Left lobe of liver (tissue), 2 donors: ENCODE measurements around the gene ASCL2. TPM values are rescaled to one million over a fixed set of nuclear protein-coding genes. Genes with fewer than 3 reads are reported as not detected.

Experiments
- ATAC-seq: fragments of 200-7000 bp; cut with Tn5 transposase; one replicate; pipeline ENCODE4 v1.9.1; 2020; ENCODE audit warnings: mild to moderate bottlenecking, moderate library complexity
- DNase-seq: peaks from one replicate; pipeline ENCODE4 v3.0.0-alpha.2; 2020; ENCODE audit warnings: low spot score
- total RNA-seq: library from RNA; stranded (reverse); gene quantifications from one replicate; pipeline ENCODE4 v1.2.1, GENCODE V29; 2021
- donor health status: DM: no; HTN: no; CAD: no; lungs with moderate emphysema.
- donor health status: DM: no; HTN: yes; CAD: no.

ASCL2 gene
- total RNA-seq, 1 donor from 2014 or later = 0.83 TPM

DNA sequence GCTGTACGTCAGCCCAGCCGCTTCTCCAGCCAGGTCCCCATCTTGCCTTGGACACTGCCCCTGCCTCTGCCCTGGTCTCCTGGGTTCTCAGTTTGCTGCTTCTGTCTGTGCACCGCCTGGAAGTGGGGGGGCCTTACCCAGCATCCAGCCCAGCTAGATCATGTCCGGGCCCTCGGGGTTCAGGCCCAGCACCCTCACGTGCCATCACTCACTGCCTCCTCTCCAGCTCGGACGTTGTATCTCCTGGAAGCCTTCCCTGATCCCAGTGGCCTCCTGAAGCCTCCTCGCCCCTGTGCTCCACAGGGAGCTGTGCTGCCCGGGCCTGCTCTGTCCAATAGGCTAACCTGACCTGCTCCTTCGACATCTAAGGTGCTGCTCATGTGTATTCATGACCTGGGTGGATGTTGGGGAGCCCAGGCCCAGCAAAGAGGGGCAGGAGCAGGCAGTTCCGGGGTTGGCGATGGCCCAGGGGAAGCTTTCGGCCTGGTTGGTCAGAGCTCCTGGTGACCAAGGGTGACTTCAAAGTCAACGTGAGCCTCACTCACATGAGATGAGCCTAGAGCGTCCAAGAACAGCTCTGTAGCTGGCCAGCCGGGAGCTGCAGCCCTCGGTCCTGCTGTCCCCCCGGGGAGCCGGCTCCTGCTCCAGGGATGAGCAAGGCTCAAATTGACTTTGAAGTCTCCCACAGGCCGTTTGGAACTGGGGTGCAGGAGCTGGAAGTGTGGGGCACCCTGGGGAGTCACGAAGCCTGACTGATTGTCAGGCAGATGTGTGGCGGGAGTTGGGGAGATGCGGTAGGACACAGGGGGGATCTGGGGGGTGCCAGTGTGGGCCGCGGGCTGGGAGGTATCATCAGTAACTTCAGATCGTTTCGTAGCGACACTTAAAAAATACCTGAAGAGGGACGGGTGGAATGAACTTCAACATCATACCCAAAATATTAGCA lies 5.2 kb upstream of the ASCL2 start:
- ATAC-seq = no peak

DNA sequence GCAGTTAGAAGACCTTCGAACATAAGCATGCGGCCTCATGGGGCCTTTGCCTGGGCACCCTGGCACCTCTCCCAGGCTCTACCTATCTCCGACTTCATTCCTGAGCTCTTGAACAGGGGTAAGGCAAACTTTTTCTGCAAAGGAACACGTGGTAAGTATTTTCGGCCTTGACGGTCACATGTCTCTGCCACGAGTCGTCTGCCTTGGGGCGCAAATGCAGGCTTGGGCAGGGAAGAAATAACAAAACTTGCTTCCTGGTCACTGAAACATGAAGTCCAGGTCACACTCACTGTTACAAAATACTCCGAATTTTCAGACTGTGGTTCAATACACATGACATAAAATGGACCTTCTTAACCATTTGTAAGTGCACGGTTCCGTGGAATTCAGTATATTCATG lies 3.4 kb upstream of the ASCL2 start:
- DNase-seq (peak; percentile 27), ATAC-seq (no peak)

More for the DNA sequence above, 5.2 kb upstream of the ASCL2 start:
- peak; percentile 38 for DNase-seq

DNA sequence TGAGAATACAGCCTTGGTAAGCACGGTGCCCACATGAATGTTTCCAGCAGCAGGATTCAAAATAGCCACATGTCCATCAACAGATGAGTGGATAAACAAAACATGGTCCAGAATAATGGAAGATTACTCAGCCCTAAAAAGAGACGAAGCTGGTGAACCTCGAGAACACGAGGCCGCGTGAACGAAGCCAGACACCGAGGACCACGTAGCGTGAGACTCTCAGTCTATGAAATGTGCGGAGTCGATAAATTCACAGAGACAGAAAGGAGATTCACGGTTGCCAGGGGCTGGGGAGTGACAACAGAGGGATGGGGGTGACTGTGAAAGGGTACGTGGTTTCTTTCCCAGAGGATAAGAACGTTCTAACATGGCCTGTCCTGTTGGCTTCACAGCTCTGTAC lies 2.9 kb upstream of the ASCL2 start:
- peak; percentile 3 for DNase-seq
- no peak for ATAC-seq

DNA sequence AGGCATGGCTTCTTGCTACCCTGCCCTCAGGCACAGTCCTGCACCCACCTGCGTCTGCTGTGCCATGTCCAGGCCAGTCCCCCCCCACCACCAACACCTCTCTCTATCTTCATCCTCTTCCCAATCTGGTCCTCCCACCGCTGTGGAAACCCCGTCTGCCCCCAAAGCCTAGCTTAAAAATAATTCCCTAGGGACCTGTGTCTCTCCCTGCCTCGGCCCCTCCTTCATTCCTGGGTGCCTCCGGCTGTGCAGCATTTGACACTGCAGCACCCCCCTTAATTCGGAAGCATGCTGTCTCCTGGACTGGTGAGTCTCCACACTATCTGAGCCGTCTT lies 2.5 kb upstream of the ASCL2 start:
- DNase-seq (peak; percentile 32), ATAC-seq (no peak)

DNA sequence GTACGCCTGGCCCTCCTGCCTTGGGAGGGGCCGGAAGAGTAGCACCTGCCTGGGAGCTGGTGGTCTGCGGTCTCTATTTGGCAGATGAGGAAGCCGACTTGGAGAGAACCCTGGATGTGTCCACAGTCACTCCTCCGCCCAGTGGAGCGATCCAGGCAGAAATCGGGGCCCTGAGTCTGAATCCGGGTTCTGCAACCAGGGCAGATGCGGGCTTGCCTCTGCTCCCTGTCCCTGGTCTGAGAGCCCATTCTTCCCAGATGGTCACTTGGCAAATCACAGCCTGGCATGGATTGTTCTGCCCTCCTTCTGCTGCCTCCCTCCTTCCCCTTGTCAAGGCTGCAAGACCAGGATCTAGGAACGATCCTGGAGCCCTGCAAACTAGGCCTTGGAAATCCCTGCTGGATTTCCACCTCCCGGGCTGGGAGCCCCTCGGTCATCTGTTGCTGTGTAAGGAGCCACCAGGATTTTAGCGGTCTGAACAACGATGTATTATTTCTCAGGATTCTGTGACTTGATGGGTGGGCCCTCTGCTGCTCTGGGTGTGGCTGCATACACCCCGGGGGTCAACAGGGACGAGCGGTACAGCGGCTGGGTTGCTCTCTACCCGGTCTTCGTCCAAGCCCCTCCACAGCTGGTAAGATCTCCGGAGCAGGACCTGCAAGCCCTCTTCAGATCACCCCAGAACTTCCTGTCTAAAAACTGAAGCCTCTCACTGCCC lies 2.0 kb upstream of the ASCL2 start:
- no peak for ATAC-seq
- peak; percentile 34 for DNase-seq

DNA sequence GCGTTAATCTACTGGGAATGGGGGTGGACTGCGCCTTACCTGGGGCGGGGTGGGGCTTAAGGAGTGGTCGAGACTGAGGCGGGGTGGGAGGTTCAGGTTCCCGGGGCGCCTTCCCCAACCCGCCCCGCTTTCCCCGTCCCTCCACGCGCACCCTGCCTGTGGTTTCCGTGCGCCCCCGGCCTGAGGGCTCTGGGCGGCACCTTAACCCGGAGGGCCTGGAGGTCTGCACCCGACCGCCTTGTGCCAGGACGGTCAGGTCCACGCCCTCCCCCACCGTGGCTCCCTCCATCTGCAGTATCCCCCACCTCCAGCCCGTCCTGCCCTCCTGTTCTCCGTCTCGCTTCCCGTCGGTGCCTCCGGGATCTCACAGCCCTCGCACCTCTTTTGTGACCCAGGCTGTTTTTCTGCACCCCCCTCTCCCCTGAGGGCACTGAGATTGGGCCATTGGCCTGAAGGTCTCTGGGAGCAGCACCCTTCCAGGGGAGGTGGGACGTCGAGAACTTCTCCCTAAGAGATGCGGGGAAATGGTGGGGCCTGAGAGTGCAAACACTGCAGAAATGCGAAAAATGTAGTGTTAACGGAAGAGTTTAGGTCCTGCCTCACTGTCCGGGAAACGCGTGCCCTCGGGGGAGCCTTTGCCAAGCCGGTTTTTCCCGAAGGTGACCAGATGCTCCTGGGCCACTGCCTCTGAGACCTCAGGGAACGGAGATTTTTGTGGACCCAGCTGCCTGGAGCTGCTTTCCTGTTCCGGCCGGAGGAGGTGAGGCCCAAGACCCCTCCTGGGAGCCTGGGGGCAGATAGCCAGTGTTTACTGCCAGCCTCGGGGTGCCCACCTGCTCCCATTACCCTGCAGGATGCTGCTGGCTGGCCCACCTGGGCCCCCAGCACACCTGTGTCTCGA lies 1.2 kb upstream of the ASCL2 start:
- ATAC-seq (no peak), DNase-seq (peak; percentile 41)

DNA sequence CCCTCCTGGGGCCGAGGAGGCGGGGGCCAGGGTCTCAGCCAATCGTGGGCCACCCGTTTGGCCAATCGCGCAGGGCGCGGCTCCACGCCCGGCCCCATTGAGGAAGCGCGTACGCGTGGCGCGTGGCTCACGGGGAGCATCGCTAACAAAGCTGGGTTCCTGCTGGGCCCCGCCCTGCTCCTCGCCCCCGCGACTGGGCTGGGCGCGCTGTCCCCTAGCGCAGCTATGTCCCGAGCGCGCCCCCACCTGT lies 614 bp upstream of the ASCL2 start:
- DNase-seq = no peak
- peak; percentile 20 for ATAC-seq

DNA sequence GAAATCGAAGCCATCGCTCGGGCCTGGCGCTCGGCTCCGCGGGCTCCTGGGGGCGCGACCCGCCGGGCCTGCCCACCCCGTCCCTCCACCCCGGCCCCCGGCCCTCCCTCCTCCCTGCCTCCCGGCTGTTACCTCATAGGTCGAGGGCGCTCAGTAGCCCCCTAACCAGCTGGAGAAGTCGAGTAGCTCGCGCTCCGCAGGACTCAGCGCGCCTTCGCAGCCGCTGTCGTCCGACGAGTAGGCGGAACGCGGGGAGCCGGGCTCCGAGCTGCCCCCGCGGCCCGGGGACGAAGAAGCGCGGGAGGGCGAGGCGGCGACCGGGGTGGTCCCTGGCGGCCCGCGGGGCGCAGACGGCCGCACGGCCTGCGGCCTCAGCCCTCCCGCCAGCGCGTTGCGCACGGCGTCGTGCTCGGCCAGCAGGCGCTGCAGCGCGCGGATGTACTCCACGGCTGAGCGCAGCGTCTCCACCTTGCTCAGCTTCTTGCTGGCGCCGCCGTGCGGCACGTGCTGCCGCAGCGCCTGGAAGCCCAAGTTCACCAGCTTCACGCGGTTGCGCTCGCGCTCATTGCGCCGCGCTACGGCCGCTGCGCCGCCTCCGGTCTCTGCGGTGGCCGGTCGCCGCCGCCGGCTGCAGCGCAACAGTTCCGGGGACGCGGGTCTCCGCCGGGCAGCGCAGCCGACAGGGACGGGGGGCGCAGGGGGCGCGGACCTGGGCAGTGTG lies 627 bp downstream of the ASCL2 start:
- peak; percentile 59 for DNase-seq
- peak; percentile 65 for ATAC-seq

DNA sequence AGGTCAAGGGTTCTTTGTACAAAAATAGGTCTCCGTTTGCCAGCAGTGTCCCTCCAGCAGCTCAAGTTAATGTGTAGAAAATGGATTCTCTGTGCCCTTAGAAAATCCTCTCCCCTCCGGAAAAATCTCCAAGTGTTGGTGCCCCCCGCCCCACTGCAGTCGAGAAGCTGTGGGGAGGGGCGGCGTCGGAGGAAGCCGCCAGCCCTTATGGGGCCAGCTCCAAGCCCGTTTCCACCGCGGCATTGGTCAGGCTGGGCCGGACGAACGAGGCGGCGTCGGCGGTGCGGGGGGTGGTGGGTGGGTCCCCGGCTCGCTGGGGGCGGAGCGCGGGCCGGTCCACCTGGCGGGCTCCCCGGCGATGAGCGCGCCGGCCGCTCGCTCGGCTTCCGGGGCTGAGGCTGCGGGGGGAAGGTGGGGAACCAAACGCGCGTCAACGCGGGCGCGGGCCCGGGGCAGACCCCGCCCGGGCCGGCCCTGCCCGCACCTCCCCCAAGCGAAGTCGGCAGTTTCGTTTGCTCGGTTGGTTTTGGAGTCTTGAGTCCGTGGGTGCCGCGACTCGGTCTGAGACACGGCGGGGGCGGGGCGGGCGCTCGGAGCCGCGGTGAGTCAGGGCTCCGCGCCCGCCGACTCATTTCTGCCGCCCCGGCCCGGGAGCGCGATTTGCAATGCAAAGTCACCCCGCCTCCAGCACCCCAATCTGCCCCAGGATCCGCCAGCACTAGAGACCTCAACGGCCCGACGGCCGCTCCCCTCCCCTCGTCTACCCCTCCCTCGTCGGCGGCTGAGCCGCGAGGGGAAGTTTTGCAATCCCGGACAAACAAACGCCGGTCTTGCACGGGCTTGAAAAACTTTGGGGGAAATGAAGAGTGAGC lies 1.4 kb downstream of the ASCL2 start:
- ATAC-seq = peak; percentile 66

DNA sequence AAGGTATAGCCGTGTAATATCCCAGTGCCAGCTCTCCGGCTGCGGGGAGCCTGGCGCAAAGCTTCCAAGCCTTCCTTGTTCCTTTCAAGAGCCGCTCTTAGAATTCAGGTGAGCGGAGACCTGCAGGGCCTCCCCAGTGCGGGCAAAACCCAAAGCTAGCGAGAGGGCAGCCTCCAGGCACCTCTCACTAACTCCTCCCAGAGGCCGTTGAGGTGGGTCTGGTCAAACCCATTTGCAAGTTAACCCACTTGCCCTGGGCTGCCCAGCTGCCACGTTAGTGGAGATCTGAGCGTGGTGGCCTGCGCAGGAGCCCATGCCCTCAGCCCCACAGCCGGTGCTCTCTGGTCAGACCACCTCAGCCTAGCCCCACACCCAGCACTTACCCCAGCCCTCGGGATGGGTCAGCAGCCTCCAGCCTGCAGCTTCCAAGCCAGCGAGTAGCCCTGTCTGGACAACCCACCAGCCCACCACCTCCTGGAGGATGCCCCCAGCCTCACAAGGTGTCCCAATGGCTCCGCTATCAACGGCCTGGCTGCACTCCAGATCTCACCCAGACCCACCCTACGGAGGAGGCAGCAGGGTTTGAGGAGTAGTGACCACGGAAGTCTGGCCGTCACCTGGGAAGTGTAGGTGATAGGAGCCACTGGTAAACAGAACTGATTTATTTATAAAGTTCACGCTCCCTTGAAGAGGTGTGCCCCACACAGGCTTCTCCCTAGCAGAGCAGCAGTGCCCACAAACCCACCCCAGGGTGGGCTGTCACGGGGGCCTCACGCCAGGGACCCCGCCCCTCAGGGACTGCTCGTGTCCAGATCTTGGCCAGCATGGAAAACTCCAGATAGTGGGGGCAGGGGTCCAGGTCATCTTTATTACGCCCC lies 2.3 kb downstream of the ASCL2 start:
- ATAC-seq = no peak
- DNase-seq = no peak

More for the DNA sequence above, 1.4 kb downstream of the ASCL2 start:
- DNase-seq = peak; percentile 49

DNA sequence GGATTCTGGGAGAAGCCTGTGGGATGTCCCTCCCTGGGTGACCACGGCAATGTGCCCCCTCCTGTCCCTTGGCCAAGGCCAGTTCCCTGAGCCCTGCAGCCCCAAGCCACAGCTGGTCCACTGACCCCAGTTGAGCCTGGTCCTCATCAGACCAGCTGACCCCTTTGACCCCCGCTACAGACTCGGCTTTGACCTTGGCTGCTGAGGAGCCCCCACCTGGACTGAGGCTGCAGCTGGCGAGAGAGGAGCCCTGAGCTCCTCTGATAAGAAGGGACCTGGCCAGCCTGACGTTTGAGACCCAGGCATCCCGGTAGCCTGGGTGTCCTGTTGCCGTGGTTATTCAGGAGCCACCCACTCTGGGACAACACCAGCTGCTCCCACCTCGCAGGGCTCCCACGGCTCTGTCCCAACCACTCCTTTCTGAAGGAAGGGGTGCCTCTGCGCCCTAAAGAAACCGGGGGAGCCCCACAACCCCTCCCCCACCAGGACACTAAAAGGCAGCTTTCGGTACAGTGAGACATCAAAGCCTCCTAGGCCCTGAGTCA lies 3.0 kb downstream of the ASCL2 start:
- ATAC-seq (no peak), DNase-seq (no peak)

DNA sequence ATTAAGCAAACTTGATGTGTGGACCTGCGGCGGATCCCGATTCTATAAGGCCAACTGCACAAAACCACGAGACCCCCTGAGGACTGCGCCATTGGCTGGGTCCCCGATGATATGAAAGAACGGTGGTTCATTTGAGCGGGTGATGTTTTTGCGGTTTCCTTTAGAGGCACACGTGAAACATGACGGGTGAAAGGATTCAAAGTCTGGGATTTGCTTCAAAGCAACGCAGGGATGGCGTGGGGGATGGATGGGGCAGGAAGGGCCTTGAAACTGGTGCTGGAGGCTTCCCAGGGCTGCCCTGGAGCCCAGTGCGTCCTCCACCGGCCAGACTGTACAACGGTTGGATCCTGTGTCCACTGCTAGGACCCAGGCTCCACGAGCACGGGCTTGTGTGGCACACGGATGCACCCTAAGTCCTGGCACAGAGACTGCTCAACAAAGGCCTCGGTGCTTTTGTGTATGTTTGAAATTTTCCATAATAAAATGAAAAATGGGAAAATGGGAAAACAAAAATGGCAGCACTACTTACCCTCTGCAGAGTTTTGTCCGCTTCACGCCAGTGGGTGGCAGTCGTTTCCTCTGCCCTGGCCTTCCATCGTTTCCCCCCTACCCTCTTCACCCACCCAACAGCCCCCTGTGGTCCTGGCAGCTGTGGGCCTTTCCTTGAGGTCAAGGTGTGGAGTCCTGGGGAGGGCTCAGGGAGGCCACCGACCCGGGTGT lies 3.6 kb downstream of the ASCL2 start:
- DNase-seq (no peak), ATAC-seq (no peak)

DNA sequence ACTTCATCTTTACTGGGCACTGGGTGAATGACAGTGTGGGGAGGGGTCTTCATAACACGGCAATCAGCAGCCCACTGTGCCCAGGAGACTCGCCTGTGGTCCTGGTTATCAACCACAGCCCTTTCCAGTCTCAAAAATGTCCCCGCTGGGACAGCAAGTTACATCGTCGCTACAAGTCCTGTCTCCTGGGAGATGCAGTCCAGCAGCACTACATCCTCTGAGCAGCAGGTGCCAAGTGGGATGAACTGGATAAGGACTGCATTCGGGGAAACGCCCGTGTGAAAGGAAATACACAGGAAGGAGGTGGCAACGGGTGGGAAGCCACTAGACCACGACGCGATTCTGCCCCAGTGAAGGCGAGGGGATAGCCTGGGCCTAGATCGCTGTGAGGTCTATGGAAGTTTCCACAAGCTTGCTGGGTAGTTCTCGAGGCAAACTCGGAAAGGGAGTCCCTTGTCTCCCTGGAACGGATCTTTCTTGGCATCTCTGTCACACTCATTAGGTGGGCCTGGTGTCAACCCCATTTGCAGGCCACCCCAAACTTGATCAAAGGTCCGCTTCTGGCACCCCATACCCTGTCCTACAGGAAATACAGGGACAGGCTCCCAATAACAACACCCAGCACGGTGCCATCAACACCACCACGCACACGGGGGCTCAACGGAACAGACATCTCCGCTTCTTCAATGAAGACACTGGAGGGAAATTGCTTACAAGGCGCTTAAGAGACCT lies 4.4 kb downstream of the ASCL2 start:
- ATAC-seq (no peak), DNase-seq (peak; percentile 40)

DNA sequence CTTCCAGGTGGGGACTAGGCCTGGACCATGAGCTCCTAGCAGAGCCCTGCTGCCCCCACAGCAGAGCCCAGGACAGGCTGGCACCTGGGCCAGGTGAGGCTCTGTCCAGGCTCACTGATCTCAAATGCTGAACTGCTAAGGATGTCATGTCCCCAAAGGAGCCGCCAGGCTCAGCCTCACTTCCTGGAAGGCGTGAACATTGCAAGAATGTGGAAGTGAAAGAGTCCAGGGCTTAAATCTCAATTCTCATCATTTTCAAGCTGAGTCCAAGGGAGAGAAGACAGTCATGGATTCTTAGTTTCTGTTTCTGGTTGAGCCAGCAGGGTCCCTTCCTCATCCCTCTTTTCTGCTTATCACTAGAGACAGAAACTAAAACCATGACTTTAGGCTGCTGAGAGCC lies 5.0 kb downstream of the ASCL2 start:
- ATAC-seq = no peak
- DNase-seq = no peak

DNA sequence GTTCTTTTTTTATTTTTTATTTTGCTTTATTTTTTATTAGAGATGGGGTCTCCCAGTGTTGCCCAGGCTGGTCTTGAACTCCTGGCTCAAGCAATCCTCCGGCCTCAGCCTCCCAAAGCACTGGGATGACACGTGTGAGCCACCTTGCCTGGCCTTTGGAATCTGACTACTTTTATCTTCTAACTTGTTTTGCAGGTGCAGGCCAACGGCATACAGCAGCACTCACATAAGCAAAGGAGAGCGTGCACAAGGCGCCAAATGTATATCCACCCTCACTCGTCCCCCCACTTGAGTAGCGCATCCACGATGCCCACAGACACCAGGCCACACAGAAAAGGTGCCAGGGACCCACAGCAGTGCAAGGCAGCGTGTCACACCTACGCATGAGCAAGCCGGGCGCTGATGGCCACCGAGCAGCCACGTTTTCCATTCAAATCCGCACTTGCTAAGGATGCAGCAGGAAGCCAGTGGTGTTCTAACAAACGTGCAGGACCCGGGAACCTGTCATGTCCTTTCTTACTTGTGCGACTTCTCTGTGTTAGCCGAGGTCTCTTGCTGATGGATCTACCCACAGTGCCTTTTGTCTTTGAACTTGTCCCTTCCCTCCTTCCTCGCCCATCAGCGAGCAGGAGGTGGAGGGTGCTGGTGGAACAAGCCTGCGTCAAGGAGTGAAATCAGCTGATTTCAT lies 5.9 kb downstream of the ASCL2 start:
- no peak for ATAC-seq
- no peak for DNase-seq

DNA sequence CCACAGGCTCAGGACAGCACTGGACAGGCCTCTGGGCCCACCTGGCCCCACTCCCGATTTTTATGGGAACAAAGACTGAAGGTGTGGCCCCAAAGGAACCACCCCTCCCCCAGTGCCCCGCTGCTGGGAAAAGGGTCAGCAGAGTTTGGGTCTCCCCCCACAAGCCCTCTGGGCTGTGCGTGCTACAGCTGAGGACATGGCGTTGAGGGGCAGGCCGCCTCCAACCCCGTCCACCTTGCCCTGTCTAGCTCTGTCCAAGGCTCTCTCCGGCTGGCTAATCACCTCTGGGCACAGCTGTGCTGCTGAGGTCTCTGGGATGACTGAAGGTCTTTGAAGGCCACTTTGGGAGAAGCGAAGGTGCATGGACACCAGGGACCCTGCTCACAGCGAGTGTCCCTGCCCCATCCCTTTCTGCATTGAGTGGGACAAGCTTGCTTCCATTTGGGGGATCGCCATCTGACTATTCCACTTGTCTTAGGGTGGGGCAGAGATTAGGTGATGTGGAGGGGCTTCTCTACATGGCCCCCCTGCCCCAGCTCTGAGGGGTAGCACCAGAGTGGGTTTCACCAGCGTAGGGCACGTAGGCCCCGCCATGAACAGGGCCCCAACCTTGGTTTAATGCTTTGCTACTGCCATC lies 6.5 kb downstream of the ASCL2 start:
- ATAC-seq (no peak), DNase-seq (no peak)
